Uterus (tissue), 2 donors: ENCODE data around the gene RSPO4.

Experiments
- CTCF ChIP-seq, 4 experiments: fragments of 200-600 bp in 2 of 4; fragments of 450-650 bp in 2 of 4; sonication (generic) in 2 of 4; IDR thresholded peaks; one replicate each; pipeline ENCODE4 v1.5.1; 2016 to 2019; ENCODE audit warnings: antibody characterized with exemption in 4 of 4, mild to moderate bottlenecking in 2 of 4, moderate library complexity in 1 of 4
- POLR2A ChIP-seq, 2 donors: fragments of 450-650 bp; IDR thresholded peaks; one replicate each; pipeline ENCODE4 v1.6.1; 2016; ENCODE audit warnings: antibody characterized with exemption in 2 of 2, mild to moderate bottlenecking in 1 of 2, moderate library complexity in 1 of 2

- TF ChIP-seq CTCF (IDR thresholded peaks at IDR 0.05): no peak
- TF ChIP-seq POLR2A (IDR thresholded peaks at IDR 0.05): no peak
These were observed 39.4 kb downstream of the RSPO4 start for GRCh38 chr20:962683-963082.
